HL-60 (cell line): ENCODE data around the gene SDC1.
"Not testable (repeated sequence)": the region's sequence is repeated elsewhere in the genome, so short reads cannot be mapped to it uniquely, and the experiment has no call there.

ENCODE experiments used
- DNase-seq, 2 experiments: peaks; one replicate each; pipeline ENCODE4 v3.0.0-alpha.2; 2010 to 2020; ENCODE audit warnings: low read depth in 1 of 2, low spot score in 1 of 2
- H3K27ac ChIP-seq: fragments of 250-450 bp; sonication (Bioruptor Pico); replicated peaks from 2 replicates; pipeline ENCODE4 v1.5.1; 2020; ENCODE audit warnings: mild to moderate bottlenecking, moderate library complexity
- H3K27me3 ChIP-seq: fragments of 250-450 bp; sonication (Bioruptor Pico); 2 replicates; pipeline ENCODE4 v1.5.1; 2021; ENCODE audit warnings: mild to moderate bottlenecking, moderate library complexity; ENCODE audit not compliant: insufficient read depth, poor library complexity, severe bottlenecking
- H3K4me3 ChIP-seq: replicated peaks from 2 replicates; pipeline ENCODE4 v1.5.1; 2011; ENCODE audit warnings: mild to moderate bottlenecking, control low read depth, low read length; ENCODE audit not compliant: insufficient read depth
- CTCF ChIP-seq: IDR thresholded peaks from one replicate; pipeline ENCODE4 v1.5.1; 2011; ENCODE audit warnings: low read length, control low read depth, inconsistent platforms; ENCODE audit not compliant: insufficient read depth
- GABPA ChIP-seq: IDR thresholded peaks from 2 replicates; pipeline ENCODE4 v1.6.1; 2012; ENCODE audit warnings: low read depth
- POLR2AphosphoS5 ChIP-seq: IDR thresholded peaks from 2 replicates; pipeline ENCODE4 v1.6.1; 2012; ENCODE audit warnings: low read depth
- REST ChIP-seq: IDR thresholded peaks from 2 replicates; pipeline ENCODE4 v1.6.1; 2012; ENCODE audit warnings: low read depth; ENCODE audit not compliant: insufficient replicate concordance
- SPI1 ChIP-seq: IDR thresholded peaks from 2 replicates; pipeline ENCODE4 v1.6.1; 2012; ENCODE audit warnings: low read depth, mild to moderate bottlenecking, borderline replicate concordance

SDC1 gene

GRCh38 chr2:20195431-20196033 is 29.4 kb downstream of the SDC1 start:
- TF ChIP-seq GABPA (no peak), CTCF (no peak), REST (no peak), POLR2AphosphoS5 (no peak), SPI1 (no peak)
- H3K27me3 ChIP-seq = no peaks in the 10 kb centered on the region
- no peak for DNase-seq
- H3K4me3 ChIP-seq = no peak overlapping the region
- no peak overlapping the region for H3K27ac ChIP-seq

- DNase-seq, H3K27ac ChIP-seq, H3K4me3 ChIP-seq, H3K27me3 ChIP-seq: not testable (repeated sequence)
Measured at GRCh38 chr2:20195016-20195411, 29.9 kb downstream of the SDC1 start.

GRCh38 chr2:20194097-20195015 is 30.6 kb downstream of the SDC1 start:
- Histone ChIP-seq H3K4me3 (no peak overlapping the region), H3K27me3 (no peaks in the 10 kb centered on the region), H3K27ac (no peak overlapping the region)
- TF ChIP-seq GABPA = no peak
- TF ChIP-seq CTCF = no peak
- no peak for TF ChIP-seq POLR2AphosphoS5
- no peak for TF ChIP-seq SPI1
- TF ChIP-seq REST = no peak
- no peak for DNase-seq

GRCh38 chr2:20193185-20193584 is 31.7 kb downstream of the SDC1 start:
- Histone ChIP-seq H3K27me3 (no peaks in the 10 kb centered on the region), H3K4me3 (no peak overlapping the region), H3K27ac (no peak overlapping the region)
- no peak for TF ChIP-seq REST
- no peak for TF ChIP-seq SPI1
- TF ChIP-seq GABPA = no peak
- no peak for TF ChIP-seq POLR2AphosphoS5
- no peak for TF ChIP-seq CTCF
- no peak for DNase-seq
